ENCODE results near the gene PTPN6. TPM values are rescaled to one million over a fixed set of nuclear protein-coding genes. Genes with fewer than 3 reads are reported as not detected.

The PTPN6 gene
- total and polyA plus RNA-seq, 2 of the 4 experiments (the other 2 are of a cell fraction), result under 0.01 to 0.14 TPM

DNA sequence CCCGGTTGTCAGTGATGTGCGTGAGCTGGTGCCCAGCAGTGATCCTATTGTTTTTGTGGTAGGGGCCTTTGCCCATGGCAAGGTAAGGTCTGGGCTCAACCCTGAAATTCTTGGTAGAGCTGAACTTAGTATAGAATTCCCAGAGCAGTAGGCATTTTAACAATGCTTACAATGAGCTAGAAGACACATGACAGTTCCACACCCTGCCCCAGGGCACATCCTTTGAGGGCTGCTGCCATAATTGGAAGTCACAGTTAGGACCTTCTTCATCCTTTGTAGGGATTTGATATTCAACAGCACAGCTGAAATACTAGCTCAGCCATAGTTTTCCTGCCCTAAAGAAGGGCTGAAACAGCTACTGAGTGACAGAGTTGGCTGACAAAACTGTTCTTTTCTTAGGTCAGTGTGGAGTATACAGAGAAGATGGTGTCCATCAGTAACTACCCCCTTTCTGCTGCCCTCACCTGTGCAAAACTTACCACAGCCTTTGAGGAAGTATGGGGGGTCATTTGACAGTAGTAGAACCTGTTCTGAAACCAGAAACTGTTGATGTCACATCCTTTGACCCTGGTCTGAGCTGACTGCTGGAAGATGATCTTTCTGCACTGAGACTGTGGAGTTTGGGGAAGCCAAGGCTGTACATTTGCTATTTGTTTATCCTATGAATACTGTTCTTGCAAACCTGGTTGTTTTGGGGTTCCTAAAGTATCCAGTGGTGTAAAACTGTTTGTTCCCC lies 24.3 kb downstream of the PTPN6 start:
- peaks cover 3% of the 10 kb centered on the region; the same call in 1 of the 2 replicates for H3K9me1 ChIP-seq (ENCODE audit: insufficient read depth, low read length)
- H3K79me1 ChIP-seq (ENCODE audit: low read depth in 1 of 2, low read length in 2 of 2), result peaks cover 16 to 37% of the 10 kb centered on the region in 2 experiments
- in situ Hi-C loops (cut with MboI; ENCODE audit: low sequenced_read_pairs) (no loop called here), intact Hi-C loops (cut with micrococcal nuclease) (no loop called here), dilution Hi-C loops (cut with HindIII; ENCODE audit: low sequenced_read_pairs, unreplicated experiment) (no loop called here)
- no peaks in the 10 kb centered on the region for H3K9me3 ChIP-seq (ENCODE audit: control insufficient read depth, insufficient read depth, low read length)
- TF ChIP-seq CHD1 (IDR thresholded peaks at IDR 0.05; ENCODE audit: low read depth, low read length), result no peak
- no peak for TF ChIP-seq FOS (IDR thresholded peaks at IDR 0.05; ENCODE audit: low read depth, low read length)
- no peak for TF ChIP-seq BHLHE40 (IDR thresholded peaks at IDR 0.05; ENCODE audit: low read depth, low read length)
- TF ChIP-seq MXI1 (IDR thresholded peaks at IDR 0.05; ENCODE audit: borderline replicate concordance, low read depth, low read length), result no peak
- TF ChIP-seq RFX5 (IDR thresholded peaks at IDR 0.05; ENCODE audit: low read depth, low read length), result no peak
- TF ChIP-seq MAZ (IDR thresholded peaks at IDR 0.05; ENCODE audit: borderline replicate concordance, low read depth, low read length), result no peak
- TF ChIP-seq, protein P1, sequence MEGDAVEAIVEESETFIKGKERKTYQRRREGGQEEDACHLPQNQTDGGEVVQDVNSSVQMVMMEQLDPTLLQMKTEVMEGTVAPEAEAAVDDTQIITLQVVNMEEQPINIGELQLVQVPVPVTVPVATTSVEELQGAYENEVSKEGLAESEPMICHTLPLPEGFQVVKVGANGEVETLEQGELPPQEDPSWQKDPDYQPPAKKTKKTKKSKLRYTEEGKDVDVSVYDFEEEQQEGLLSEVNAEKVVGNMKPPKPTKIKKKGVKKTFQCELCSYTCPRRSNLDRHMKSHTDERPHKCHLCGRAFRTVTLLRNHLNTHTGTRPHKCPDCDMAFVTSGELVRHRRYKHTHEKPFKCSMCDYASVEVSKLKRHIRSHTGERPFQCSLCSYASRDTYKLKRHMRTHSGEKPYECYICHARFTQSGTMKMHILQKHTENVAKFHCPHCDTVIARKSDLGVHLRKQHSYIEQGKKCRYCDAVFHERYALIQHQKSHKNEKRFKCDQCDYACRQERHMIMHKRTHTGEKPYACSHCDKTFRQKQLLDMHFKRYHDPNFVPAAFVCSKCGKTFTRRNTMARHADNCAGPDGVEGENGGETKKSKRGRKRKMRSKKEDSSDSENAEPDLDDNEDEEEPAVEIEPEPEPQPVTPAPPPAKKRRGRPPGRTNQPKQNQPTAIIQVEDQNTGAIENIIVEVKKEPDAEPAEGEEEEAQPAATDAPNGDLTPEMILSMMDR (conservative IDR thresholded peaks at IDR 0.05; ENCODE audit: low read depth, low read length), result no peak
- H3K9ac ChIP-seq (ENCODE audit: low read depth, low read length), result no peak overlapping the region
- no peak overlapping the region for H2BK120ac ChIP-seq (ENCODE audit: low read depth, low read length)
- no peak overlapping the region for H2BK5ac ChIP-seq (ENCODE audit: low read depth, low read length, poor library complexity, severe bottlenecking)
- H3K4me2 ChIP-seq (ENCODE audit: low read depth, low read length), result no peak overlapping the region
- DNase-seq (no peak), ATAC-seq (ENCODE audit: low read depth) (no peak)
- no peak overlapping the region; the same call in 2 of the 3 replicates for H2BK15ac ChIP-seq (ENCODE audit: low read depth, low read length)
- H2BK20ac ChIP-seq (ENCODE audit: low read depth, low read length), result no peak overlapping the region
- no peak overlapping the region for H3K4ac ChIP-seq (ENCODE audit: low read depth, low read length)
- H2AK5ac ChIP-seq (ENCODE audit: low read depth, low read length), result no peak overlapping the region
- CTCF ChIA-PET, result interaction anchor here (0.6 kb wide), 1 partner anchor 105 kb away, joined by 3 read pairs; no protein-coding TSS in a partner anchor
- no CpG with 5 or more reads among the region's 2 CpGs for WGBS, 2 experiments (ENCODE audit: extremely low coverage in 2 of 2, insufficient read length in 1 of 2)
- POLR2A ChIA-PET (ENCODE audit: unreplicated experiment), result interaction anchor here (0.6 kb wide), 1 partner anchor 10 kb away, joined by 6 read pairs; no protein-coding TSS in a partner anchor
- no TSS peak for BruUV-seq (replicated peaks)
- H4K91ac ChIP-seq (ENCODE audit: insufficient read depth, low read depth, low read length), result no peak overlapping the region
- no peak overlapping the region for H3K18ac ChIP-seq (ENCODE audit: low read depth, low read length)
- peaks cover 51% of the 10 kb centered on the region for H3K36me3 ChIP-seq (ENCODE audit: control insufficient read depth, insufficient read depth, low read length)
- no peak overlapping the region for H4K8ac ChIP-seq (ENCODE audit: low read depth in 2 of 2, low read length in 2 of 2)
- no peaks in the 10 kb centered on the region for H3K27me3 ChIP-seq (ENCODE audit: control insufficient read depth, insufficient read depth, low read length)
- H4K5ac ChIP-seq (ENCODE audit: low read depth, low read length), result no peak overlapping the region
- H3K27ac ChIP-seq (ENCODE audit: insufficient read depth, low read length), result no peak overlapping the region
- no peak overlapping the region for H3K56ac ChIP-seq (ENCODE audit: extremely low read depth, insufficient read depth, low read length)
- no peak overlapping the region for H3K14ac ChIP-seq (replicated peaks; ENCODE audit: low read depth, low read length)
- no peak overlapping the region for H2AK9ac ChIP-seq (replicated peaks; ENCODE audit: low read depth, low read length, poor library complexity)
- H3K4me3 ChIP-seq (ENCODE audit: insufficient read depth, low read depth, low read length), result no peak overlapping the region
- no peaks in the 10 kb centered on the region for H4K20me1 ChIP-seq (ENCODE audit: insufficient read depth, low read length)
- no peak overlapping the region for H2AFZ ChIP-seq (replicated peaks; ENCODE audit: low read length, poor library complexity)
- H3K4me1 ChIP-seq (ENCODE audit: control insufficient read depth, insufficient read depth, low read length), result no peaks in the 10 kb centered on the region
- H3K23ac ChIP-seq (ENCODE audit: low read depth, low read length), result no peak overlapping the region
